Activated CD8-positive, alpha-beta memory T cell treated with anti-CD3 and anti-CD28 coated beads for 36 hours (primary cell): Measurements from ENCODE around the gene ATP6V1A. TPM values are rescaled to one million over a fixed set of nuclear protein-coding genes. Genes with fewer than 3 reads are reported as not detected.

Experiments
- CTCF ChIA-PET: fragments of 350-600 bp; sonication (Branson Sonifier 250); formaldehyde crosslinking; loops from one replicate; lab custom pipeline; 2021; ENCODE audit warnings: antibody characterized with exemption; lab: Charles Lee
- POLR2A ChIA-PET: fragments of 350-600 bp; sonication (Branson Sonifier 250); formaldehyde crosslinking; loops from one replicate; lab custom pipeline; 2021; ENCODE audit warnings: antibody characterized with exemption; lab: Charles Lee
- total RNA-seq, 2 experiments: library from RNA; stranded (reverse); gene quantifications; one replicate each; pipeline ENCODE4 v1.2.3, GENCODE V29; 2021

The ATP6V1A gene
- 10 to 100 TPM; 50.5 to 54.5 TPM for total RNA-seq

GRCh38 chr3:113746548-113747282, at the start of gene ATP6V1A:
ATP6V1A (plus strand) TSS chr3:113747035; CDS start chr3:113778754, 31,719 bp downstream.
- POLR2A ChIA-PET: interaction anchor here (1.6 kb wide), 1 partner anchor 51 kb away, joined by 12 read pairs; the partner anchor contains the start of gene USF3
- CTCF ChIA-PET: interaction anchor here (0.6 to 1.8 kb wide), 6 partner anchors 9 to 1917 kb away, joined by 3 to 7 read pairs (median 3); partner anchors contain the start of gene USF3

GRCh38 chr3:113697500-113698090, 49.2 kb upstream of the ATP6V1A start:
- ChIA-PET POLR2A (no interaction called here), CTCF (interaction anchor here (0.8 kb wide), 1 partner anchor 48 kb away, joined by 3 read pairs; no protein-coding TSS in a partner anchor)

DNA sequence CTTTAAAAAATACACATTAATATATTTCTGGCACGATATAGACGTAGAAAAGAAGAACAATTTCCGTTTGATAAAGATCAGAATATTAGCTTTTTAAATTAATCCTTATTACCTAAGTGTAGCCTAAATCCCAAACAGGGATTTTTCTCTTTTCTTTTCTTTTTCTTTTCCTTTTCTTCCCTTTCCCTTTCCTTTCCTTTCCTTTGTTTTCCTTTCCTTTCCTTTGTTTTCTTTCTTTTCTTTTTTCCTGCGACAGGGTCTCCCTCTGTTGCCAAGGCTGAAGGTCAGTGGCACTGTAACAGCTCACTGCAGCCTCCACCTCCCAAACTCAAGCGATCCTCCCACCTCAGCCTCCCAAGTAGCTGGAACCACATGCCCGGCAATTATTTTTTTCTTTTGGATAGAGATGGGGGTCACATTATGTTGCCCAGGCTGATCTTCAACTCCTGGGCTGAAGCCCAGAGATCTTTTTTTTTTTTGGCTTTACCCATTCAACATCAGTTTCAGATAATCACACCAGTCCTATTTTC, 48.6 kb upstream of the ATP6V1A start:
- CTCF ChIA-PET: interaction anchor here (0.8 kb wide), 1 partner anchor 47 kb away, joined by 3 read pairs; no protein-coding TSS in a partner anchor
- POLR2A ChIA-PET: no interaction called here

DNA sequence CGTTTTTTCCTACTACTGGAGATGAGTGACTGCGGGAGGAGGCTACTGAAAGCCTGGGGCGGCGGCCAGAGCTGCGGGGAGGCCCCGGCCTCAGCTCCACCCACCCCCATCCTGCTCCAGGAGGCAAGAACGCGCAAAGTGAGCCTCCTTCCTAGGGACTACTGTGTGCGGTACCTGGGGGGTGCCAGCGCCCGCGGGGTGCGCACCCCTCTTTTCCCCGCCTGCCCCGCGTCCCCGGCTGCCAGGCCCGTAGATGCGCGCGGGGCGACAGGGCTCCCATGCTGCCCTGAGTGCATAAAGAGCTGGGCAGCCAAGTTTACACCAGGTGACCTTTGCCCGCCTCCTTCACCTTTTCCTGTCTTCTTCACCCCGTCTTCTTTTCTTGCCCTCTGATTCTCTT, 47.9 kb upstream of the ATP6V1A start:
- CTCF ChIA-PET: no interaction called here

DNA sequence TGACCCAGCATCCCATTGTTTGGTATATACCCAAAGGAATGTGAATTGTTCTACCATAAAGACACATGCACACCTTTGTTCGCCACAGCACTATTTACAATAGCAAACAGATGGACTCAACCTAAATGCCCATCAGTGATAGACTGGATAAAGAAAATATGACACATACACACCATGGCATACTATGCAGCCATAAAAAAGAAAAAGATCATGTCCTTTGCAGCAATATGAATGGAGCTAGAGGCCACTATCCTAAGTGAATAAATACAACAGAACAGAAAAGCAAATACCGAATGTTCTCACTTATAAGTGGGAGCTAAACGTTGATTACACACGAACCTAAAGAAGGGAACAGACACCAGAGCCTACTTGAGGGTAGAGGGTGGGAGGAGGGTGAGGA, 39.0 kb upstream of the ATP6V1A start:
- POLR2A ChIA-PET: no interaction called here
- CTCF ChIA-PET: no interaction called here

More for the DNA sequence above, 47.9 kb upstream of the ATP6V1A start:
- POLR2A ChIA-PET: no interaction called here

DNA sequence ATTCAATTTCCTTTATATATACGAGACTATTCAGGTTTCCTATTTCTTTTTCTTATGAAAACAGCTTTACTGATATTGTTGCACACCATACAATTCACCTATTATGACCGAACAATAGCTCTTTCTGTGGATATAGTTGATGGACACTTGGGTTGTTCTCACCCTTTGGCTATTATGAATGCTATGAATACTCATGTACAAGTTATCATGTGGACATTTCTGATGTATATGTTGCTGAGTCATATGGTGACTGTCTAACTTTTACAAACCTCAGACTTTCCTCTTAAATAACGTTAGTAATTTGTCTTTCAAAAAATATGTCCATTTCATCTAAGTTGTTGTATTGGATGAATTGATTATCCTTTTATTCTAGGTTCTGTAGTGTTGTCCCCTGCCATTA, 34.7 kb upstream of the ATP6V1A start:
- CTCF ChIA-PET: no interaction called here
- POLR2A ChIA-PET: no interaction called here

GRCh38 chr3:113714702-113715101, 32.1 kb upstream of the ATP6V1A start:
- POLR2A ChIA-PET: no interaction called here
- CTCF ChIA-PET: interaction anchor here (0.6 kb wide), 1 partner anchor 127 kb away, joined by 3 read pairs; no protein-coding TSS in a partner anchor

DNA sequence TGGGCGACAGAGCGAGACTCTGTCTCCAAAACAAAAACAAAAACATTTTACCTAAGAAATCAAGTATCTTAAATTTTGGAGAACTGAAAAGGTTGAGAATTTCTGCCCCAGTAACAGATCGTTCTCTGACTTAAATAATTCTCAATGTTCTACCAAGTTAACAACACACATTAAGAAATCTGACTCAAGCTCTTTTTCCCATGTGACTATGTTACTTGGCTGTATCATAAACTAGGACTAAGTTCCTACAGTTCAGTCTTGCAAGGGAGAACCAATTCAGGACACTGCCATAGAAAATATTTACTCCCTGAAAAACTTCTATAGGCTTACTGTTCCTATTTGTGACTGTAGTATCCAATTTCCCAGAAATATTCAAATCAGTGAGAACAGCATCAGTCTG, 29.5 kb upstream of the ATP6V1A start:
- ChIA-PET CTCF (interaction anchor here (2.4 kb wide), 1 partner anchor 19 kb away, joined by 8 read pairs; no protein-coding TSS in a partner anchor), POLR2A (no interaction called here)

GRCh38 chr3:113717818-113718217, 29.0 kb upstream of the ATP6V1A start:
- CTCF ChIA-PET: interaction anchor here (2.4 kb wide), 1 partner anchor 18 kb away, joined by 8 read pairs; no protein-coding TSS in a partner anchor
- POLR2A ChIA-PET: interaction anchor here (1.1 kb wide), 1 partner anchor 22 kb away, joined by 3 read pairs; no protein-coding TSS in a partner anchor

DNA sequence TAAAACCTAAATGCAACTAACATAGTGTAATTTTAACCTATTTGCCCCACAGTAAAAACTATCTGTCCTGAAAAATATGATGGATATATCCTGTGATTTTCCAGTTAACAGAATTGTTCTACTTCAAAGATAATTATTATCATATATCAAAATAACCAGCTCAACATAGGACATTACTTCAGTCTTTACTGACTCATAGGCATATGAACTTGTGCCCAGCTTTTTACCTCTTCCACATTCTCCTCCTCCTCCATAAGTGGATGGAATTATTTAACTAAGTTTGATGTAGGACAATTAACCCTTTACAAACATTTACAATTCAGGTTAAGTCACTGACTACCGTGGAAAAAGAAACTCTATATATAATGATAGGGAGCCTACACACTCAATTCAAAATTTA, 27.5 kb upstream of the ATP6V1A start:
- CTCF ChIA-PET: no interaction called here
- POLR2A ChIA-PET: no interaction called here

DNA sequence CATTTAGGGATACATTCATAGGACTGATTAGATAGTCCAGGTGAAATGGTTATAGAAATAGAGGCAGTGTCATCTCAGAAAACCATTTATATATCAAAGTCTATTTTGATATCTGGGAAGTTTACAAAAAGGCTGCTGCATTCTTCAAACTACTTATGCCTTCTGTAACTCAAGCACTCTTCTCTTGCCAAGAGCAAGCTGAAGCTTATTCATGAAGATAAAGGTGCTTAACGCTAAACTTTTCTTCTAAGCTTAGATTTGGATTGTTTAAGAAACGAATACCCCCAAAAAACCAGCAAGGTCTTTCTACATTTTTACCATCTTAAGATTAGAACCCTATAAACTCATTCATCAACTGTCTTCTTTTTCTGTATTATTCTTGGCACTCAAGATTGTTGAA, 27.1 kb upstream of the ATP6V1A start:
- ChIA-PET CTCF (no interaction called here), POLR2A (no interaction called here)

- POLR2A ChIA-PET: no interaction called here
- CTCF ChIA-PET: interaction anchor here (0.6 kb wide), 1 partner anchor 1139 kb away, joined by 4 read pairs; no protein-coding TSS in a partner anchor
Observed at GRCh38 chr3:113721636-113722035, 25.2 kb upstream of the ATP6V1A start.

- POLR2A ChIA-PET: no interaction called here
- CTCF ChIA-PET: no interaction called here
Observed at GRCh38 chr3:113728661-113729060, 18.2 kb upstream of the ATP6V1A start.

DNA sequence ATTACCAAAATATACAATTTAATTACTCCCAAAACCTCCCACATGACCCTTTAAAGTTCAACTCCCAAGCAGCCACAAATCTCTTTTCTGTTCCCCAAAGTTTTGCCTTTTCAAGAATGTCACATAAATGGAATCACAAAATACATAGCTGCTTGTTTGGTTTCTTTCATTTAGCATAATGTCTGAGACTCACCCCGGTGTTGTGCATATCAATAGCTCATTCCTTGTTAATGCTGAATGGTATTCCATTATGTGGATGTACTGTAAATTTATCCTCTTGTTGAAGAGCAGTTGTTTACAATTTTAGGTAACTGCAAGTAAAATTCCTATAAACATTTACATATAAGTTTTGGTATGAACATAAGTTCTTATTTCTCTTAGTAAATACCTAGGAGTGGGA, 16.3 kb upstream of the ATP6V1A start:
- ChIA-PET POLR2A (no interaction called here), CTCF (interaction anchor here (0.6 kb wide), 1 partner anchor 15 kb away, joined by 3 read pairs; no protein-coding TSS in a partner anchor)

DNA sequence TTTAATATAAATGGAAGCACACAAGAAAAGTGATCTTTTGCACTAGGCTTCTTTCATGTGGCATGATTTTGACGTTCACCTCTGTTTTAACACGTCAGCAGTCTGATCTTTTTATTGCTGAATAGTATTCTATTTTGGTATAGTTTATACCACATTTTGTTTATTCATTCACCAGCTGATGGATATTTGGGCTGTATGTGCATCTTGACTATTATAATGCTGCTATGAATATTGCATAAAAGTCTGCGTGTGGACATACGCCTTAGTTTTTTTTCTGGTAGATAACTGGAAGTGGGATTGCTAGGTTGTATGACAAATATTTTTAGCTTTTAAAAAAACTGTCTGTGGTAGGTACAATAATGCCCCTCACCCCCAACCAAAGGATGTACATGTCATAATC, 15.1 kb upstream of the ATP6V1A start:
- CTCF ChIA-PET: no interaction called here
- POLR2A ChIA-PET: no interaction called here

DNA sequence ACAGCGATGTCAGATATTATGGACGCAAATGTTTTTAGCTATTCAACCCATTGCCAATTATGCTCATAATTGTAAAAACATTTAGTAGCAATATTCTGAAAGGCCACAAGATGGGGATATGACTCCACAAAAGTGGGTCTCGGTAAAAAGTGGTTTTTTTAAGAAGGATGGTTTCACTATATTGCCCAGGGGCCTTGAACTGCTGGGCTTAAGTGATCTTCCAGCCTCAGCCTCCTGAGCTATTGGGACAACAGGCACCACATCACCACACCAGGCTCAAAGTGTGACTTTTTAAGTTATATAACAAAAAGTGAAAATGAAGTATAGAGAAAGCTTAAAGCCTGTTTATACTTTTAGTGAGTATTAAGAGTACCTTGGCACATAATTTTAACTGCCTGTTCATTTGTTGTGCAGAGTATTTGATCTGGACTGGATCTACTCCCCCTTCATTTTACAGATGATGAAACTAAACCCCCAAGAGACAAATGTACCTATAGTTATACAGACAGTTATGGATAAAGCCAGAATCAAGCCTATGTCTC, 10.2 kb upstream of the ATP6V1A start:
- ChIA-PET CTCF (interaction anchor here (0.6 to 2.0 kb wide), 7 partner anchors 9 to 108 kb away, joined by 3 to 8 read pairs (median 4); partner anchors contain the start of genes ATP6V1A and NAA50), POLR2A (interaction anchor here (0.6 to 1.4 kb wide), 2 partner anchors 8 to 181 kb away, joined by 4 to 7 read pairs; no protein-coding TSS in a partner anchor)

DNA sequence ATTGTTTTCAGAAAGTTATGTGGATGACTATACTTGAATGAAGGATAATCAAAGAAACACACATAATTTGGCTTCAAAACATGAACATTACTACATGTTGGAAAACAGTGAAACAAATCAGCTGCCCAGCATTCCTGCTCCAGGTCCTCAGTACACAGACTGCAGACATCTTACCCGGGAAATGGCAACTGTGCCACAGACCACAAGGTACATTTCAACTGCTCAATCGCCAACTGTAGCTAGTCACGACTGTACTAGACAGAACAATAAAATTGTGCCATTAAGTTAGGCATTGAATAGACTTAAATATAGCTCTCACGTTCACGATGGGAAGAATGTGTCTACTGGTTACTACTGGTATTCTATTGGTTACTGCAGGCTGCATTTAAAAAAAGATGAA, 5.7 kb upstream of the ATP6V1A start:
- ChIA-PET POLR2A (no interaction called here), CTCF (interaction anchor here (1.0 kb wide), 1 partner anchor 97 kb away, joined by 6 read pairs; the partner anchor contains the start of gene GRAMD1C)

DNA sequence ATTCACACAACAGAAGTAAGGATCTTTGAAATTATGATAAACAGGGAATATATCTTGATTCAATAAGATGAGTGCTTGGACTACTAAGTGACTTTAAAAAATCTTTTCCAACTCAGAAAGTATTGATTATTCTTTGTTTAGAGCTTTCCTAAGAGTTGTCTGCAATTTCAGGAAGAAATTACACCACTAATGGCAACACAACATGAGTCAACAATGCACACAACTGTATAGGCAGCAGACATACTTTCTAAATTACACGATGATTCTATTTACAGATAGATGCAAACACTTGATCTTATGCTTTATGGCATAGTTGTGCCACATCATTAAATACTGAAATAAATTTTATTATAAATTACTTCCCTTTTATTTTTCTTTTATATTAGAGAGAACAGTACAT, 5.2 kb upstream of the ATP6V1A start:
- POLR2A ChIA-PET: no interaction called here
- CTCF ChIA-PET: interaction anchor here (1.0 kb wide), 1 partner anchor 97 kb away, joined by 6 read pairs; the partner anchor contains the start of gene GRAMD1C

DNA sequence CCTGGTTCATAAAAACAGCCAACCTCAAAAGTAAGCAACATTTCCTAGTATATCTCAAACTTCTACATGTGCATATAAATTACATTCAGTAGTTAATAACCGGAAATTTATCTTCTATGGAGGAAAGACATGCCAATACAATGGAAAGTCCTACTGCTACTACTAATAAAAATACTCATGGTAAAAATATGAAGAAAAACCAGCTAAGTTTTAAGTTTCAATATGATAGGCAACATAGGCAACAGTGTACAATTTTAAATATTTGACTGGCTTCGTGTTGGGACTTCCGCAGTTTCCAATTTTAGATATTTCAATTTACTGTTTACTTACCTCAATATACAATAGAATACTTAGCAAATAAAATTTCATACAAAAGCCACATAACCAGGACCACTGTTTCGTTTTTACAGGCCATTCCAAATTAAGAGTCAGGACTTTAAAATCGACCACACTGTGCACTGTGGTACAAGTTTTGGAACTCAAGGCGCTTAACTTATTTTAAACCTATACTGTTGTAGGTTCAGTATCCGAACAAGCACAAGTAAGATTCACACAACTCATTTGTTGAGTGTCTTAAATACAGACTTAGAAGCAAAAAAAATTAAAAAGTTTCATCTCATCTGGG, 3.7 kb upstream of the ATP6V1A start:
- ChIA-PET POLR2A (no interaction called here), CTCF (no interaction called here)
